ENCODE results near the gene PAWR. TPM values are rescaled to one million over a fixed set of nuclear protein-coding genes. Genes with fewer than 3 reads are reported as not detected.
A peak's percentile ranks its signal among the peaks of the same experiment; 100 is the strongest.

Gene PAWR
- total and polyA plus RNA-seq, 2 of the 13 experiments (the other 11 are each of a cell fraction or from before 2014, with no cell fraction given) = 29.1 to 36.1 TPM

DNA sequence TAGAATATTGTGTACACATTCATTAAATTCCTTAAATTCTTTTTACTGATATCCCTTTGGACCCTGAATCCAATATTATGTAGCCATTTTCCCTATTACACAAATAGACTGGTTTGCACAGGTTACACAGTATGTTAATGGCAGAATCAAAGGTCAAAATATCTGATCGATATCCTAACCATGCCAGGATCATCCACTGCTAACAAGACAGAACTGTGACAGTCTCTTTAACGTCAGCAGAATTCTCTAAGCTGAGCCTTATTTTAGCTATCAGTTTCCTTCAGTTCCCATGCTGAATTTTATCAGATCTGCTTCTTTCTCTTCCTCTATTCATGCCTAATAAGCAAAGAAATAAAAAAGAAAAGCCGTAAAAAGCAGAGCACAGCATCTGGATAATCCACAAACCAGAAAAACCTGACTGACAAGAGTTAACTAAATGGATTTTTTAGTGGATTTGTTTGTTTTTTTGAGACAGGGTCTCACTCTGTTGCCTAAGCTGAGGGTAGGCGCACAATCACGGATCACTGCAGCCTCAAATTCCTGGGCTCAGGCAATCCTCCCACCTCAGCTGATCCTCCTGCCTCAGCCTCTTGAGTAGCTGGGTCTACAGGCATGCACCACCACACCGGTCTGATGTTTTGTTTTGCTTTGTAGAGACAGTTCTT lies 130.4 kb downstream of the PAWR start (continued):
- TF ChIP-seq, protein P1, sequence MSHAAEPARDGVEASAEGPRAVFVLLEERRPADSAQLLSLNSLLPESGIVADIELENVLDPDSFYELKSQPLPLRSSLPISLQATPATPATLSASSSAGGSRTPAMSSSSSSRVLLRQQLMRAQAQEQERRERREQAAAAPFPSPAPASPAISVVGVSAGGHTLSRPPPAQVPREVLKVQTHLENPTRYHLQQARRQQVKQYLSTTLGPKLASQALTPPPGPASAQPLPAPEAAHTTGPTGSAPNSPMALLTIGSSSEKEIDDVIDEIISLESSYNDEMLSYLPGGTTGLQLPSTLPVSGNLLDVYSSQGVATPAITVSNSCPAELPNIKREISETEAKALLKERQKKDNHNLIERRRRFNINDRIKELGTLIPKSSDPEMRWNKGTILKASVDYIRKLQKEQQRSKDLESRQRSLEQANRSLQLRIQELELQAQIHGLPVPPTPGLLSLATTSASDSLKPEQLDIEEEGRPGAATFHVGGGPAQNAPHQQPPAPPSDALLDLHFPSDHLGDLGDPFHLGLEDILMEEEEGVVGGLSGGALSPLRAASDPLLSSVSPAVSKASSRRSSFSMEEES (CRISPR knock-in tag; IDR thresholded peaks at IDR 0.05) = no peak; the same call in 1 of the 2 replicates
- TF ChIP-seq, protein P2, sequence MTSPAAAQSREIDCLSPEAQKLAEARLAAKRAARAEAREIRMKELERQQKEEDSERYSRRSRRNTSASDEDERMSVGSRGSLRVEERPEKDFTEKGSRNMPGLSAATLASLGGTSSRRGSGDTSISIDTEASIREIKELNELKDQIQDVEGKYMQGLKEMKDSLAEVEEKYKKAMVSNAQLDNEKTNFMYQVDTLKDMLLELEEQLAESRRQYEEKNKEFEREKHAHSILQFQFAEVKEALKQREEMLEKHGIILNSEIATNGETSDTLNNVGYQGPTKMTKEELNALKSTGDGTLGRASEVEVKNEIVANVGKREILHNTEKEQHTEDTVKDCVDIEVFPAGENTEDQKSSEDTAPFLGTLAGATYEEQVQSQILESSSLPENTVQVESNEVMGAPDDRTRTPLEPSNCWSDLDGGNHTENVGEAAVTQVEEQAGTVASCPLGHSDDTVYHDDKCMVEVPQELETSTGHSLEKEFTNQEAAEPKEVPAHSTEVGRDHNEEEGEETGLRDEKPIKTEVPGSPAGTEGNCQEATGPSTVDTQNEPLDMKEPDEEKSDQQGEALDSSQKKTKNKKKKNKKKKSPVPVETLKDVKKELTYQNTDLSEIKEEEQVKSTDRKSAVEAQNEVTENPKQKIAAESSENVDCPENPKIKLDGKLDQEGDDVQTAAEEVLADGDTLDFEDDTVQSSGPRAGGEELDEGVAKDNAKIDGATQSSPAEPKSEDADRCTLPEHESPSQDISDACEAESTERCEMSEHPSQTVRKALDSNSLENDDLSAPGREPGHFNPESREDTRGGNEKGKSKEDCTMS (CRISPR knock-in tag; conservative IDR thresholded peaks at IDR 0.05) = no peak
- TF ChIP-seq RBFOX2 (IDR thresholded peaks at IDR 0.05; ENCODE audit: low read depth, low read length) (no peak), SP5 (CRISPR knock-in tag; IDR thresholded peaks at IDR 0.05; ENCODE audit: borderline replicate concordance, low read depth) (no peak), MBD4 (IDR thresholded peaks at IDR 0.05; ENCODE audit: borderline replicate concordance, low read length) (peak; percentile 58; the same call in 1 of the 2 replicates), ZBTB20 (CRISPR knock-in tag; IDR thresholded peaks at IDR 0.05; ENCODE audit: borderline replicate concordance, low read depth) (no peak), ZNF343 (CRISPR knock-in tag; IDR thresholded peaks at IDR 0.05) (no peak), ZNF367 (CRISPR knock-in tag; IDR thresholded peaks at IDR 0.05; ENCODE audit: borderline replicate concordance) (no peak), ZMYM3 (CRISPR knock-in tag; IDR thresholded peaks at IDR 0.05) (peak; percentile 92), ZBTB25 (CRISPR knock-in tag; IDR thresholded peaks at IDR 0.05) (0 out of 2 replicates have a peak, but pooled peaks have one; percentile 8), HNRNPUL1 (IDR thresholded peaks at IDR 0.05; ENCODE audit: low read depth, low read length) (no peak), NR3C1 (CRISPR knock-in tag; IDR thresholded peaks at IDR 0.05) (no peak), ZFP37 (CRISPR knock-in tag; IDR thresholded peaks at IDR 0.05; ENCODE audit: borderline replicate concordance) (no peak), ZNF264 (CRISPR knock-in tag; IDR thresholded peaks at IDR 0.05) (no peak), NFATC3 (CRISPR knock-in tag; IDR thresholded peaks at IDR 0.05) (no peak)
- TF ChIP-seq, protein P3, sequence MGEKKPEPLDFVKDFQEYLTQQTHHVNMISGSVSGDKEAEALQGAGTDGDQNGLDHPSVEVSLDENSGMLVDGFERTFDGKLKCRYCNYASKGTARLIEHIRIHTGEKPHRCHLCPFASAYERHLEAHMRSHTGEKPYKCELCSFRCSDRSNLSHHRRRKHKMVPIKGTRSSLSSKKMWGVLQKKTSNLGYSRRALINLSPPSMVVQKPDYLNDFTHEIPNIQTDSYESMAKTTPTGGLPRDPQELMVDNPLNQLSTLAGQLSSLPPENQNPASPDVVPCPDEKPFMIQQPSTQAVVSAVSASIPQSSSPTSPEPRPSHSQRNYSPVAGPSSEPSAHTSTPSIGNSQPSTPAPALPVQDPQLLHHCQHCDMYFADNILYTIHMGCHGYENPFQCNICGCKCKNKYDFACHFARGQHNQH (CRISPR knock-in tag; IDR thresholded peaks at IDR 0.05) = no peak; the same call in 1 of the 2 replicates
- TF ChIP-seq, protein P4, sequence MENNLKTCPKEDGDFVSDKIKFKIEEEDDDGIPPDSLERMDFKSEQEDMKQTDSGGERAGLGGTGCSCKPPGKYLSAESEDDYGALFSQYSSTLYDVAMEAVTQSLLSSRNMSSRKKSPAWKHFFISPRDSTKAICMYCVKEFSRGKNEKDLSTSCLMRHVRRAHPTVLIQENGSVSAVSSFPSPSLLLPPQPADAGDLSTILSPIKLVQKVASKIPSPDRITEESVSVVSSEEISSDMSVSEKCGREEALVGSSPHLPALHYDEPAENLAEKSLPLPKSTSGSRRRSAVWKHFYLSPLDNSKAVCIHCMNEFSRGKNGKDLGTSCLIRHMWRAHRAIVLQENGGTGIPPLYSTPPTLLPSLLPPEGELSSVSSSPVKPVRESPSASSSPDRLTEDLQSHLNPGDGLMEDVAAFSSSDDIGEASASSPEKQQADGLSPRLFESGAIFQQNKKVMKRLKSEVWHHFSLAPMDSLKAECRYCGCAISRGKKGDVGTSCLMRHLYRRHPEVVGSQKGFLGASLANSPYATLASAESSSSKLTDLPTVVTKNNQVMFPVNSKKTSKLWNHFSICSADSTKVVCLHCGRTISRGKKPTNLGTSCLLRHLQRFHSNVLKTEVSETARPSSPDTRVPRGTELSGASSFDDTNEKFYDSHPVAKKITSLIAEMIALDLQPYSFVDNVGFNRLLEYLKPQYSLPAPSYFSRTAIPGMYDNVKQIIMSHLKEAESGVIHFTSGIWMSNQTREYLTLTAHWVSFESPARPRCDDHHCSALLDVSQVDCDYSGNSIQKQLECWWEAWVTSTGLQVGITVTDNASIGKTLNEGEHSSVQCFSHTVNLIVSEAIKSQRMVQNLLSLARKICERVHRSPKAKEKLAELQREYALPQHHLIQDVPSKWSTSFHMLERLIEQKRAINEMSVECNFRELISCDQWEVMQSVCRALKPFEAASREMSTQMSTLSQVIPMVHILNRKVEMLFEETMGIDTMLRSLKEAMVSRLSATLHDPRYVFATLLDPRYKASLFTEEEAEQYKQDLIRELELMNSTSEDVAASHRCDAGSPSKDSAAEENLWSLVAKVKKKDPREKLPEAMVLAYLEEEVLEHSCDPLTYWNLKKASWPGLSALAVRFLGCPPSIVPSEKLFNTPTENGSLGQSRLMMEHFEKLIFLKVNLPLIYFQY (CRISPR knock-in tag; IDR thresholded peaks at IDR 0.05; ENCODE audit: borderline replicate concordance) = no peak
- TF ChIP-seq, protein P5, sequence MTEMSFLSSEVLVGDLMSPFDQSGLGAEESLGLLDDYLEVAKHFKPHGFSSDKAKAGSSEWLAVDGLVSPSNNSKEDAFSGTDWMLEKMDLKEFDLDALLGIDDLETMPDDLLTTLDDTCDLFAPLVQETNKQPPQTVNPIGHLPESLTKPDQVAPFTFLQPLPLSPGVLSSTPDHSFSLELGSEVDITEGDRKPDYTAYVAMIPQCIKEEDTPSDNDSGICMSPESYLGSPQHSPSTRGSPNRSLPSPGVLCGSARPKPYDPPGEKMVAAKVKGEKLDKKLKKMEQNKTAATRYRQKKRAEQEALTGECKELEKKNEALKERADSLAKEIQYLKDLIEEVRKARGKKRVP (CRISPR knock-in tag; IDR thresholded peaks at IDR 0.05) = no peak
